EL (cell line): ENCODE results near the gene PAM.
"Not testable (repeated sequence)": the region's sequence is repeated elsewhere in the genome, so short reads cannot be mapped to it uniquely, and the experiment has no call there.

Source experiments
- DNase-seq: peaks from one replicate; pipeline ENCODE4 v3.0.0-alpha.2; 2016

PAM gene

DNA sequence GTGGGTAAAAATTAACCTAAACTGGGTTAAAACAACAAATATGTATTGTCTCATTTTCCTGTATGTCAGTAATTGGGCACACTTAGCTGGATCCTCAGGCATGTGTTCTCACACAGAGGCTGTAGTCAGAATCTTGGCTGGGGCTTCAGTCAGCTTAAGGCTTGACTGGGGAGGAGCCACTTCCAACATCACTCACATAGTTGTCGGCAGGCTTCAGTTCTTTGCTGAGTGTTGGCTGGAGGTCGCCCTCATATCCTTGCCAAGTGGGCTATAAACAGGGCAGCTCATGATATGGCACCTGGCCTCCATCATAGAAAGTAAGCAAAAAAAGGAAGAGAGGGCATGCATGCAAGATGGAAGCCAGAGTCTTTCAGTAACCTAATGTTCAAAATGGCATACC, 191.9 kb downstream of the PAM start:
- no peak for DNase-seq

DNA sequence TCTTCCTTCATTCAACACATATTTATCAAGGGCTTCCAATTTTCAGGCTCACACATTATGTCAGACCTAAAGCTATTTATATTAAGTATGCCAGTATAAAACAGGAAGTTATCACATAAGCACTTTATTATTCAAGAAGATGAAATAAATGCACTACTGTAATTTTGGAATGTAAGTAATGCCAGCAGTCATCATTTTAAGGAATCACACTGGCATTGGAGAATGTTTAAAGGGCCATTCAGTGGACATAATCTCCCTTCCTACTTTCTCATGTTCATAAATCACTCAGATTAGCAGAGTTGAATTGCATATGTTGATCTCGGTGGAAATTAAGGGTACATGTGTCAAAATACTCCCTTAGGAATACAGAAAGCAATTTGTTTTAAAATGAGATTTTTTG, 200.4 kb downstream of the PAM start:
- peak; percentile 21 for DNase-seq

DNA sequence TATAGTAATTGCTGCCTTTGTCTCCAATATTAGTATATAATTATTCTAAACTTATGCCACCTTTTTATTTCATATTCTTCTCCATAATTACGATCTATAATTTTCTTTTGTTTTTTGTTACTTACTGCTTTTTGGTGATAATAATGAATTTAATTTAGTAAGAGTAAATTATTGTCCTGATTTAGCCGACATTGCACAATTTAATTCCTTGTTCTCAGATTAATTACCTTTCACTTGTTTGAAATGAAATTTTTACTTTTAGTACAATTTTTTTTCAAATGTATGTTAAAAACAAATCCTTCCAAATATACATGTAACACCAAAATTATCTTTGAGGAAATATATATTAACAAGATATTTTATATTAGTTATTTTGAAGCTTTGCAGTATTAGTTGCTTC, 201.5 kb downstream of the PAM start:
- DNase-seq, result no peak

DNA sequence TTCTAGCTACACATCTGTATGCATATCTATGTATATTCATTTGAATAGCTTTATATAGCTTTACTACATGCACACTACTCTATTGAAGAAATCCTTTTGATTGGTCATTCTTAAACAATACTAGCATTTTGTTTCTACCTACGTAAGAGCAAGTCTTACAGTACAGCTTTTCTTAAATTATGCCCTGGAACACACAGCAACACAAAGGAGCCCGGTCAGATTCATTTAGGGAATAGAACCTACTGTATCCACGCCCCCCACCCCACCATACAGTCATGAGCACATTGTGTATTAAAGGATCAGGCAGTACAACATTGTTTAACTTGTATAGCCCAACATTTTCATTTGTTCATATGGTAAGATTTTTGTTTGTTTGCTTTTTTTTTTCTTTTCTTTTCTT, 202.0 kb downstream of the PAM start:
- no peak for DNase-seq

DNA sequence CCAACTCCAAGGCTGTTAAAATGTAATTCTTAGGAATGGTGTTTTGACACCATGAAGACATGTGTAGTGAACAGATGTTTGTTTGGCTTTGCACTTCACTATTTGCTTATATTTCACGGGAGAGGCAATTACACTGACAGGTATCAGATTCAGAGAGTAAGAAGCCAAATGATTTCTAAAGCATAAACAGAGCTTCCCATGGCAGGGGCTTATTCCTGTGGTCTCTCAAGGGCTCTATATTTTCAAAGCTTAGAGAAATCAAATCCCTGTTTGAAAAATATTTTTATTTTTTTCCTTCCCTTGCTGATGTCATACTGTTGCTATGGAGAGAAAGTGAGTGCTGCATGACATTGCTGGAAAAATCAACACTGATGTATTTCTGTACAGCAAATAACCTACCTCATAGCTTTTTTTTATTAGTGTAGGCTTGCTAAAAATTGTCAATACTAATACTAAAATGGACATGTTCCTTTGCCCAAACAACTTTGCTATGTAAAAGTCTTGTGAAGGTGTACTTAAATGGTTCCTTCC, 203.4 kb downstream of the PAM start:
- DNase-seq, result peak; percentile 36

DNA sequence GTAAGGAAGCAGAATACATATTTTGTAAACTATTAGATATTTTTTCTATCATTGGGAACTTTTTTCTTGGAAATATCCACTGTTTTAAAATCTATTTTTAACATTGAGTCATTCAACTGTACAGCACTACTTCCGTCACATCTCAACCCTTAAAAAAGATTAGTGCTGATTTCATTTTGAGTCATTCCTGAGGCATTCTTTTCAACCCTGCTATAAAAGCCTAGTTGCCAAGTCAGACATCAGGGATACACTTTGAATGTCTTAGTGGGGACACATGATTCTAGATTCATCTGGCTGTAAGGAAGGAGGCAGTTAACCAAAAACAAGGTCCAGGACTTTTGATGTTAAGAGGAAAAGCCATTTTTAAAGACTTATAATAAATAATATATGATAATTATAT, 203.9 kb downstream of the PAM start:
- DNase-seq, result peak; percentile 92

DNA sequence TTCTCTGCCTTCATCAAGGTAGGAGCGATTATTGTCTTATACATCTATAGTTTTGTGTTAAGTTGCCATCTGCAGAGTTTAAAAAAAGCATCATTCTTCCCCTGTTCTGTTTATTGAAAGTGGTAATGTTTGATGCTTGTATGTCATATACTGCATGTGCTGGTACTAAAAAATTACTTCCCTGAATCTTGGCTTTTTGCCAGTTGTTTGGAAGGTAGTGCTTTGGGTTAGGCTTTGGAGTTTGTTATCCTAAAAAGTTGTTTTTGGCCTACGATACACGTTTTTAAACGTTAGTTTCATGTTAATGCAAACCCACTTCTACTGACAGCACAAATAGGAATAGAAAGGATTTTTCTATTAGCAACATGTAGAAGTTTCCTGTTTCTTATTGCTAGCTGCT, 206.6 kb downstream of the PAM start:
- DNase-seq, result no peak

DNA sequence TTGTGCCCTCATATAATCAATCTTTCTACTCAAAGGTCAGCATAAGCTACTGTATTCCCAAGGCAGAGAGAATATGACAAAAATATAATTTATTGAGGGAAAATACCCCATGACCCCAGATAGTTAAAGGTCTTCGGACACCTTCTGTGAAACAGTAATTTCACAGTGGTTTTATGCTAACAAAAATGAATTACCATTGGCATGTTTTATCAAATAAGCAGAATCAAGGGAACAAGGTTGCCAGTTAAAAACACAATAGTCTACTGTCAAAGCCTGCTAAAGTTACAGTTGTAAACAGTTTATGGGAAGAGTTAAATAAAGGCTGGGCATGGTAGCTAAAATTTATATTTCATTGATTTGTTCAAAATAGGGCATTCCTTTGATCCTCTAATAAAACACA, 210.5 kb downstream of the PAM start:
- DNase-seq, result no peak

DNA sequence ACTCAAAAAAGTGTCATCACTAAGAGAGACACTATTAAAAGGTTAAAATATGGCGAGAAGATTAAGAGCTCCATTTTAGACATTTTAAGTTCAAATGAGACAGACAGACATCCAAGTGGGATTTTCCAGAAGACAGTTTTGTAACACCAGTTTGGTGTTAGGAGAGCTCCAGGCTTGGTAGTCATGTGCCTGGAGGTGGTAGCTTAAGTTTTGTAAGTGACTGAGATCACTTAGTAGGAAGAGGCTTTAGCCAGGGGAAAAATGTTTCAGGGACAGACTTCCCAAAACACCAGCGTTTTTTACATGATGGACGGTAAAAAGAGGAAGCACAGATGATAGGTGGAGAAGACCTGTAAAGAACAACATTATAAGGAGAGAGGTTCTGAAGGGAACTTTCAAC, 214.5 kb downstream of the PAM start:
- DNase-seq, result no peak

DNA sequence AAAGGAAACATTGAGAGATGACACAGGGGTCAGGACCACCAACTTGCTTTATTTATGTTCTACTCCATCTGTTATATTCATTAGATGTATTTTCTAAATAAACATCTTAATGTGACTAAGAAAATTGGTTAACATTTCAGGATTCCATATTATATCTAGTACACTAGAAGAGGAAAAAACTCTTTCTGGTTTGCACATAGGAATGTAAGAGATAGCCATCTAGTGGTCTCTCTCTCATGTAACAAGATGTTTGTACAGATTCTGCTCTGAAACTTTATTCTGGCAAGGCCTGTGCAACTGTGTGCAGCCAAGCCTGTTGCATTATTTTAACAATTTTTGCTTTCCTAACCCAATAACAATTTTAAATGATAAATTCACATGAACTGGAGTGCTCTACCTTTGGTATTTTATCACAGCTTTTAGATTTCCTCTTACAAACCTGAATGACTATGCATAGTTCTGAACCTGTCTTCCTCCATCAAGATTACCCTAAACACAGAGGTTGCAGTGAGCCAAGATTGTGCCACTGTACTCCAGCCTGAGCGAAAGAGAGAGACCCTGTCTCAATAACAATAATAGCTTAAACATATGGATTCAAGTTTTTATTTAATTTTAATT, 216.7 kb downstream of the PAM start:
- peak; percentile 30 for DNase-seq

DNA sequence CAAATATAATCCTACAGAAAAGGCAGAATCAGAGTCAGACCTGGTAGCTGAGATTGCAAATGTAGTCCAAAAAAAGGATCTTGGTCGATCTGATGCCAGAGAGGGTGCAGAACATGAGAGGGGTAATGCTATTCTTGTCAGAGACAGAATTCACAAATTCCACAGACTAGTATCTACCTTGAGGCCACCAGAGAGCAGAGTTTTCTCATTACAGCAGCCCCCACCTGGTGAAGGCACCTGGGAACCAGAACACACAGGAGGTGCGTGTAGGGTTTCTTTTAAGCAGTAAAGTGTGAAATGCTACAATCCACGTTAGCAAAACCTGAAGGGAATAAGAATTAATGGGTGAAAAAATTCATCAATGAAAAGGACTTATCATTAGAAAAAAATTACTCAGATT, 219.1 kb downstream of the PAM start:
- DNase-seq, result no peak

DNA sequence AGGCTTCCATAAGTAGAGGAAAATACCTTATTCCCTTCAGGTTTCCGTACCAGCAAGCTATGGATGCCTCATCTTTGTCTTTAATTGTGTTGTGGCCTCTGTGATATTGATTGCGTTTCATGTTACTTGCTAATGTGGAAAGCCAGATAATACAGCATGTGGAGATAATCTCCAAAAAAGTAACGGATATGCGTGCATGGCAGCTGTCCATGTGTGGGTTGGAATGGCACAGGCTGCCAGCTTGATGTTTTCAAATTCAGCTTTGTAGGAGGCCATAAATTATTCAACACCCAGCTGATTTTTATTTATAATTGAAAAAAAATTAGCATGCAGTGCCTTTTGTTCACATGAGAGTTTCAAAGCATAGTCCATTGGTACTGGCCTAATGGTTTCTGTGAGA, 219.9 kb downstream of the PAM start:
- DNase-seq, result no peak

DNA sequence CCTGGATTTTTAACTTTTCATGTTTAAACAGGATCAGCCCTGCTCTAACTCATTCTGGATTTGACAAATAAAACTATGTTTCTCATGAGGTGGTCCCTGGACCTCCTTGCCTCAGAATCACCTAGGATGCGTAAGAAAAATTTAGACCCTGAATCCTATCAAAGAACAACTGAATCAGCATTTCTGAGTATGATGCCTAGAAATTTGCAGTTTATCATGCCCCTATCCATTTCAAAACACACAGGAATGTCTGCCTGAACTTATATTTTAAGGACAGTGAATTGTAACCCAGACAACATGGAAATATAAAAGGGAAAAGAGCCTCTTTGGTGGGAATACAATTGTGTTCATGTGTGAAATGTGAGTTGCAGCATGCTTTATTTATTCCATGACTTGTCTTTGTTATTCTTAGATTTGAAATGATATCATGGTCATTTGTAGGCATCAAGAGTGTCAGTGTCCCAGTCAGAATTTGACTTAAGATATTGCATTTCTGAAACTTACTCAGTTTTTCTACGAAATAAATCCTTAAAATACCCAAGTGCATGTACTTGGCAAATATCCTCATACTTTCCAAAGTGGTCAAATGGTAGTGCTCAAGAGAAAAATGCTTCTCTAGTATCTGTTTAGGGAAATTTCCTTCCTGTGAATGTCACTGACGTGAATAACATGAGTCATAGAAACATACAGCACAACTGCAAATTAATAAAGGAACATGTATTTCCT, 220.5 kb downstream of the PAM start:
- DNase-seq, result peak; percentile 53

DNA sequence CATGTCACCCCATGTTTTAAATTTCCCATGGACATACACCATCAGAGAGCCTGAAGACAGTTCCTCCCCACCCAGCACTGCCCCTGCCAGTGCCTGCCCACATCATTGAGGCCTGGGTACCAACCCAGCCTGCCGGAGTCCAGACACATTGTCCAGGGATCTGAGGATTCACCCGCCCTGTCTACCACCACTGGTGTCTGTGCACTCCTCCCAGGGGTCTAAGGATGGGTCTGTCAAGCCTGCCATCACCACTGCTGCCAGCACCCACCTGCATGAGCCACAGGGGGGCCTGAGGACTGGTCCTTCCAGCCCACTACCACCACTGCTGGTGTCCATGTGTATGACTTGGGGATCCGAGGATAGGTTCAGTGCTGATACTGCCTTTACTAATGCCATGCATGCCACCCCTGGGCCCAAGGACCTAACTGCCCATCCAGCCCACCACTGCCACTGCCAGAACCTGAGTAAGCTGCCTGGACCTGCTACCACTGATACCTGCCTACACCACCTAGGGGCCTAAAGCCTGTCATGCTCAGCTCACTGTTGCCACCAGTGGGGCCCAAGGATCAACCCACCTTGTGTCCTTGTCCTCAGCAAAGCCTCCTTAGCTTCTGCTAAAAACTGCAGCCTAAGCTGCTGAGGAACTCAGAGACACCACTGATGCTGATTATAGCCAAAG, 227.0 kb downstream of the PAM start:
- DNase-seq, result no peak

DNA sequence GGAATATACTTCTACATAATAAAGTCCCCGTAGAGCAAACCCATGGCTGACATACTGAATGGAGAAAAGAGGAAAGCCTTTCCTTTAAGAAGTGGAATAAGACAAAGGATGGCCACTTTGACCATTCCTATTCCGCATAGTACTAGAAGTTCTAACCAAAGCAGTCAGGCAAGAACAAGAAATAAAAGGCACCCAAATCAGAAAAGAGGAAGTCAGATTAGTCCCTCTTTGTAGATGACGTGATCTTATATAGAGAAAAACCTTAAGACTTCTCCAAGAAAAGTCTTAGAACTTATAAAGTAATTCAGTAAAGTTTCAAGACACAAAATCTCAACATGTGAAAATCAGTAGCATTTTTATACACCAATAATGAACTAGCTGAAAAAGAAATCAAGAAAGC, 231.0 kb downstream of the PAM start:
- no peak for DNase-seq

DNA sequence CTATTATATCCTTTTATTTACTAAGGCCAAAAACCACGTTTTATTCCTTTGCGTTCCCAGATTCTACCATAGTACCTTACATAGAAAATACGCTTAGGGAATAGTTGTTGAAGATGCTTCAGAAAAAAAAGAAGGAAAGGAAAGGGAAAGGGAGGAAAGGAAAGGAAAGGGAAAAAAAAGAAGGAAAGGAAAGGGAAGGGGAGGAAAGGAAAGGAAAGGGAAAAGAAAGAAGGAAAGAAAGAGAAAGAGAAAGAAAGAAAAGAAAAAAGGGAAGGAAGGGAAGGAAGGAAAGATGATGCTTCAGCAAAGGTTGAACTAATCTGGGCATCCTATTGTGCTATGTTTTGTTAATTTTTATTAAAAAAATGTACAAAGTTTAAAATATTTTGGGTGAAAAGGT, 233.4 kb downstream of the PAM start:
- DNase-seq, result no peak

DNA sequence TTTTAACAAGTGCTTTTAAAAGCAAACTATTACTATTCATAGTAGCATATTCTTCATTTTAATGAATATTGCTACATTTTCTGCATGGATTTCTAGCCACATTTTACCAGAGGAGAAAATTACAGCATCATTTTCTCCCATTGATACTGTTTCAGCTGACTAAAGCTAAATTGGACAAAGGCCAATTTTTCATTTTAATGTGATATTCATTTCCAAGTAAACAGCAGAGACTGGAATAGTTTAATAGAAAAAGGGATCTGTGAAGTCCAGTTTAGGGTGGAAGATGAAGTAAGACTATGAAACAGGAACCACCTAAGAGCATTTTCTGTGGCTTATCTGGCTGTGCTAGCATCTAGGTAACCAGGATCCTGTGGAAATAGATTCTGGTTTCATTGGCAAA, 236.7 kb downstream of the PAM start:
- DNase-seq, result no peak

DNA sequence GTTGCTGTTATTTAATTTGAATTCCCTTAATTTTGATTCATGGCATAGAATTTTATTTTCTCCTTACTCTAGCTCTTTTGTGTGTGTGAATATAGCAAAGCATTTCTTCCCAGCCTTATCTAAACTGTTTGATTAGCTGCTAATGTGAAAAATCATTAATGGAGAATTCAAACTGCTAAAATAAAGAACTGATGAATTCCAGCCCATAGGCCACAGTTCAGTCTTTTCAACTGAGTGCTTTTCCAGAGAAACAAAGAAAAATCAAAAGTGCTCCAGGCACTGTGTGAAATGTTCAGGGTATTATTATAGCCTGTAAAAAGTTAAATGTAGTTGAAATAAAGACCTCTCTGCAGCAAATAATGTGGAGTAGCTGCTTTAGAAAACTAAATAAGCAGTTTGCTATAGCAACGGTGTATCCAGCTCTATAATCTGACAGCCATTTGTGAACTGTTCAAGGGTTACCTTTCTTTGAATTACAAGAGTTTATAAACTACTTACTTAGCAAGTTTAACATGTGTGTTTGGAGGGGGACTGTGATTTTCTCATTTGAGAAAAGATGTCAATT, 241.0 kb downstream of the PAM start:
- no peak for DNase-seq

DNA sequence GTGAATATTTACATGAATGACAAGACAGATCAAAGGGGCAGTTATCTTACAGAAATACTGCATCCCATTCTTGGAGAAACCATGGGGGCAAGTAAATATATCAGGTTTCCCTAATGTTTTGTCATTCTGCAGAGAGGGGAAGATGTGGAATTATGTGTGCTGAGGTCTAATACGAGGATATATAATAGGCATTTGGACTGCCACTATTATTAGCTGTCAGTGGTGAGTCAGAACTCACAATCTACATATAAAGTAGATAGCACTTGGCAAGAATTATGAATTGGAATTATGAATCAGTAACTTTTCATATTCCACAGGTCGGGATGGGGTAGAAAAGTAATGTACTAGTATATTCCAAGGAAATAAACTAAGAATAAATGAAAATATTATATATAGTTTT, 243.1 kb downstream of the PAM start:
- DNase-seq, result no peak

DNA sequence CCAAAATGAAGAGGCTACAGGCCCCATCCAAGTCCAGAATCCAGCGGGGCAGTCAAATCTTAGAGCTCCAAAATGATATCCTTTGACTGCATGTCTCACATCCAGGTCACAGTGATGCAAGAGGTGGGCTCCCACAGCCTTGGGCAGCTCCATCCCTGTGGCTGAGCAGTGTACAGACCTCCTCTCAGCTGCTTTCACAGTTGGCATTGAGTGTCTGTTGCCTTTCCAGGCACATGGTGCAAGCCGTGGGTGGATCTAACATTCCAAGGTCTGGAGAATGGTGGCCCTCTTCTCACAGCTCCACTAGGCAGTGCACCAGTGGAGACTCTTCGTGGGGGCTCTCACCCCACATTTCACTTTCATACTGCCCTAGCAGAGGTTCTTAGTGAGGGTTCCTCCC, 244.1 kb downstream of the PAM start:
- DNase-seq, result no peak

DNA sequence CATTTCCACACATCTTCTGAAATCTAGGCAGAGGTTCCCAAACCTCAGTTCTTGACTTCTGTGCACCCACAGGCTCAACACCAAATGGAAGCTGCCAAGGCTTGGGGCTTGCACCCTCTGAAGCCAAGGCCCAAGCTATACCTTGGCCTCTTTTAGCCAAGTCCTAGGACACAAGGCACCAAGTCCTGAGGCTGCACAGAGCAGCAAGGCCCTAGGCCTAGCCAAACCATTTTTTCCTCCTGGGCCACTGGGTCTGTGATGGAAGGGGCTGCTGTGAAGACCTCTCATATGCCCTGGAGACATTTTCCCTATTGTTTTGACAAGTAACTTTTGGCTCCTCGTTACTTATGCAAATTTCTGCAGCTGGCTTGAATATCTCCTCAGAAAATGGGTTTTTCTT, 244.5 kb downstream of the PAM start:
- not testable (repeated sequence) for DNase-seq

DNA sequence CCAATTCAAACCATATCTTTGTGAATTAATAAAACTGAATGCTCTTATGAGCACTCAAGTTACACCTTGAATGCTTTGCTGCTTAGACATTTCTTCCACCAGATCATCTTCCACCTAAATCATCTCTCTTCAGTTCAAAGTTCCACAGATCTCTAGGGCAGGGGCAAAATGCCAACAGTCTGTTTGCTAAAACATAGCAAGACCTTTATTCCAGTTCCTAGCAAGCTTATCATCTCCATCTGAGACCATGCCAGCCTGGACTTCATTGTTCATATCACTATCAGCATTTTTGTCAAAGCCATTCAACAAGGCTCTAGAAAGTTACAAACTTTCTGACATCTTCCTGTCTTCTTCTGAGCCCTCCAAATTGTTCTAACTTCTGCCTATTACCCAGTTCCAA, 245.0 kb downstream of the PAM start:
- DNase-seq, result no peak

DNA sequence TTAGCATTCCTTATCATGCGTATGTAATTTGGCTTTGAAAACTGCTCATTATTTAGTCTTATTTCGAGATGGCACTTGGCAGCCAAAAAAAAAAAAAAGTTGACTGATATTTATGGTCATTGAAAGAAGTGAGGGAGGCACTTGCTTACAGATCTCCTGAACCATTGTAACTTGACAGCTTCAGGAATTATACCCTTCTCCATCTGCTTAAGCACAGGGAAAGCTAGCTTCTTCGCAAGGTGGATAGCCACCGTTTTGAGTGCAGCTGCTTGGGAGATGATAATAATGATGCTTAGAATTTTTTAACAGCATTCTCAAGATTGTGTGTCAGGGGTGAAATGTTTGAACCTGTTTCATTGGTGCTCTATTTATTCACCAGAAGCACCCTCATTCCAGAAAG, 248.8 kb downstream of the PAM start:
- no peak for DNase-seq

DNA sequence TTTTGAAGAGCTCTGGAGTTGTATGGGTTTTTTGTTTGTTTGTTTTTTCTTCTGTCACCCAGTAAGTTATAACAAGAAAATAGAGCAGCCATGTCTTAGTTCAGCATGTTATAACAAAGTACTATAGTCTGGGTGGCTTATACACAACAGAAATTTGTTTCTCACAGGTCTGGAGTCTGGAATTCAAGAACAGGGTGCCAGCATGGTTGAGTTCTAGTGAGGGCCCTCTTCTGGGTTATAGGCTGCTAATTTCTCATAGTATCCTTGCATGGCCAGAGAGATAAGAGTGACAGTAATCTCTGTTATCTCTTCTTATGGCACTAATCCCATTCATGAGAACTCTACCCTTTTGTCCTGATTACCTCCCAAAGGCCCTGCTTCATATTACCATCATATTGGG, 250.2 kb downstream of the PAM start:
- no peak for DNase-seq
